ENCODE data around the gene FGF18.

DNA sequence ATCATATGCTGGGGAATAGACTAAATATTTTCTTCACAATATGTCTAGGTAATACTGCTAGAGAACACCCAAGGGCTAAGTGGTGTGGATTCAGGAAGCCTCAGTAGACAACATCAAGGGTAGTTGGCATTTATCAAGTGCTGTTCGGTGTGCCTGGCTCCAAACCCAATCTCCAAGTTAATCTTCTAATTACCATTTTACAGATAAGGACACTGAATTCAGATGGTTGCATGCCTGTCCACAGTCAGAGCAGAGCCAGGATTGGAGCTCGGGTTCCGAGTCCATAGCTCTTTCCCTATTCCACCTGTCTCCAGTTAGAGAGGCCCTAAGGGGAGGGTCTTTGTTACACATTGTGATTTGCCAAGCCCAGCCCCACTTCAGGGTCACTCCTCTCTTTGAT, 58.2 kb downstream of the FGF18 start:
- TF ChIP-seq CTCF (IDR thresholded peaks at IDR 0.05; ENCODE audit: extremely low read depth in 1 of 2, insufficient read depth in 1 of 2, low read depth in 1 of 2, low read length in 2 of 2), result no peak
- TF ChIP-seq POLR2AphosphoS5 (IDR thresholded peaks at IDR 0.05; ENCODE audit: insufficient read depth, low read depth, low read length), result no peak

All from endothelial cell of umbilical vein (primary cell).